Mesenchymal stem cell (in vitro differentiated cells and primary cell): ENCODE data around the gene CTU2.
A peak's percentile ranks its signal among the peaks of the same experiment; 100 is the strongest.

Experiments
- DNase-seq: peaks from one replicate; pipeline ENCODE4 v3.0.0-alpha.2; 2013
- H2AFZ ChIP-seq: one replicate; pipeline ENCODE4 v1.6.1; 2013; ENCODE audit warnings: low read depth, mild to moderate bottlenecking, control low read depth, inconsistent platforms, low read length, moderate library complexity
- H2AK5ac ChIP-seq: 2 replicates; pipeline ENCODE4 v1.6.1; 2013; ENCODE audit warnings: low read length, moderate library complexity, mild to moderate bottlenecking, inconsistent platforms; ENCODE audit not compliant: severe bottlenecking
- H2BK120ac ChIP-seq: one replicate; pipeline ENCODE4 v1.6.1; 2013; ENCODE audit warnings: low read depth, mild to moderate bottlenecking, inconsistent platforms, low read length, moderate library complexity
- H2BK12ac ChIP-seq, 2 experiments: one replicate each; pipeline ENCODE4 v1.6.1; 2013; ENCODE audit warnings: inconsistent platforms in 2 of 2, low read length in 2 of 2, mild to moderate bottlenecking in 2 of 2, moderate library complexity in 2 of 2, control low read depth in 1 of 2
- H2BK15ac ChIP-seq: one replicate; pipeline ENCODE4 v1.6.1; 2013; ENCODE audit warnings: mild to moderate bottlenecking, low read depth, inconsistent platforms; ENCODE audit not compliant: poor library complexity, severe bottlenecking
- H2BK5ac ChIP-seq: 2 replicates; pipeline ENCODE4 v1.6.1; 2013; ENCODE audit warnings: low read depth, mild to moderate bottlenecking, low read length, control low read depth, inconsistent platforms; ENCODE audit not compliant: poor library complexity, severe bottlenecking
- H3K14ac ChIP-seq, 2 experiments: one replicate each; pipeline ENCODE4 v1.6.1; 2013; ENCODE audit warnings: inconsistent platforms in 2 of 2, low read length in 2 of 2, control low read depth in 1 of 2, mild to moderate bottlenecking in 1 of 2, moderate library complexity in 1 of 2
- H3K18ac ChIP-seq, 2 experiments: one replicate each; pipeline ENCODE4 v1.6.1; 2013; ENCODE audit warnings: inconsistent platforms in 2 of 2, low read length in 2 of 2, control low read depth in 1 of 2, low read depth in 1 of 2, mild to moderate bottlenecking in 1 of 2
- H3K23ac ChIP-seq, 2 experiments: one replicate each; pipeline ENCODE4 v1.6.1; 2013; ENCODE audit warnings: inconsistent platforms in 2 of 2, low read length in 2 of 2, mild to moderate bottlenecking in 2 of 2, moderate library complexity in 2 of 2, control low read depth in 1 of 2
- H3K27ac ChIP-seq: 2 replicates; pipeline ENCODE4 v1.5.1; 2013; ENCODE audit warnings: mild to moderate bottlenecking, moderate library complexity, low read length, control low read depth, inconsistent platforms; ENCODE audit not compliant: poor library complexity, severe bottlenecking
- H3K27me3 ChIP-seq, 2 experiments: 2 replicates each; pipeline versions ENCODE4 v1.6.1 to v1.7.0; 2013; ENCODE audit warnings: low read length in 2 of 2, mild to moderate bottlenecking in 2 of 2, moderate library complexity in 2 of 2, control low read depth in 1 of 2, inconsistent platforms in 1 of 2; ENCODE audit not compliant: control insufficient read depth in 1 of 2, insufficient read depth in 1 of 2
- H3K36me3 ChIP-seq, 2 experiments: 2 replicates each; pipeline versions ENCODE4 v1.6.1 to v1.7.0; 2013; ENCODE audit warnings: low read length in 2 of 2, control low read depth in 1 of 2, inconsistent platforms in 1 of 2, low read depth in 1 of 2, mild to moderate bottlenecking in 1 of 2; ENCODE audit not compliant: insufficient read depth in 2 of 2, control insufficient read depth in 1 of 2
- H3K4ac ChIP-seq, 2 experiments: one replicate each; pipeline ENCODE4 v1.6.1; 2013; ENCODE audit warnings: inconsistent platforms in 2 of 2, low read length in 2 of 2, mild to moderate bottlenecking in 2 of 2, moderate library complexity in 2 of 2, control low read depth in 1 of 2, low read depth in 1 of 2
- H3K4me1 ChIP-seq: 2 replicates; pipeline ENCODE4 v1.6.1; 2013; ENCODE audit warnings: low read depth, low read length, control low read depth; ENCODE audit not compliant: control insufficient read depth, insufficient read depth
- H3K4me2 ChIP-seq: 2 replicates; pipeline ENCODE4 v1.6.1; 2013; ENCODE audit warnings: low read length, mild to moderate bottlenecking, inconsistent platforms; ENCODE audit not compliant: poor library complexity, severe bottlenecking
- H3K4me3 ChIP-seq, 2 experiments: 2 replicates each; pipeline versions ENCODE4 v1.5.1 to v1.7.0; 2013; ENCODE audit warnings: low read length in 2 of 2, mild to moderate bottlenecking in 2 of 2, control low read depth in 1 of 2, low read depth in 1 of 2; ENCODE audit not compliant: insufficient read depth in 1 of 2
- H3K79me1 ChIP-seq: replicated peaks from 2 replicates; pipeline ENCODE4 v1.6.1; 2013; ENCODE audit warnings: mild to moderate bottlenecking, control low read depth, low read length, inconsistent platforms; ENCODE audit not compliant: poor library complexity, severe bottlenecking
- H3K9ac ChIP-seq: 2 replicates; pipeline ENCODE4 v1.7.0; 2013; ENCODE audit warnings: mild to moderate bottlenecking, low read length, moderate library complexity
- H3K9me3 ChIP-seq: 2 replicates; pipeline ENCODE4 v1.7.0; 2013; ENCODE audit warnings: mild to moderate bottlenecking, low read length; ENCODE audit not compliant: control insufficient read depth
- H4K8ac ChIP-seq: one replicate; pipeline ENCODE4 v1.6.1; 2013; ENCODE audit warnings: inconsistent platforms, mild to moderate bottlenecking, low read length, moderate library complexity
- H4K91ac ChIP-seq: one replicate; pipeline ENCODE4 v1.6.1; 2013; ENCODE audit warnings: mild to moderate bottlenecking, low read length, inconsistent platforms
- WGBS: methylation state at CpG from one replicate; pipeline ENCODE4 v1.1.7; 2013; ENCODE audit warnings: mixed read lengths; 5-methylcytosine and 5-hydroxymethylcytosine counted together

The CTU2 gene

GRCh38 chr16:88661468-88661867 is 44.8 kb upstream of the CTU2 start:
- Histone ChIP-seq H3K4me2 (no peak overlapping the region), H3K18ac (no peak overlapping the region), H3K36me3 (peaks cover 28 to 34% of the 10 kb centered on the region in 2 experiments)

DNA sequence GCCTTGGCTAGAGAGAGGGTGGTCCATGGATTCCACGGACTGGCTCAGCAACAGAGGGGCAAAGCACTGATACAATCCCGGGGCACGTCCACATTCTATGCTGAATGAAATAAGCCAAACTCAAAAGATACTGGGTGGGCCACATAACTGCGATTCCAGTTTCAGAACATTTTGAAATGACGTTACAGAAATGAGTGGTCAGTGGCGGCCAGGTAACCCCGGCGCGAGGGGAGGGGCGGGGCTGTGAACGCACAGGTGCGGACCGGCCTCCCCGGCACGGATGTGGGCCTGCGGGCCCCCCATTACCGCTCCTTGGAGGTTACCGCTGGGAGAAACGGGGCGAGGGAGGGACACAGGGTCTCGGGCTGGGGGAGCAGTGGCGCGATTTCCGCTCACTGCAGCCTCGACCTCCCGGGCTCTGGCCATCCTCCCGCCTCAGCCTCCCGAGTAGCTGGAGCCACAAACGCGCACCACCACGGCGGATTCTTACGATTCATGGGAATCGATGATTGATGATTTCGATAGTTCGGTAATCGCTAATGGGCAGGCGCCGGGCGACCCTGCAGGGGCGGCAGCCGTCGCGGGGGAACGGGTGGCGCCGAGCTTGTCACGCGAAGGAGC is 44.0 kb upstream of the CTU2 start:
- H3K4me2 ChIP-seq, result peak overlapping the region; percentile 81
- peak overlapping the region in 1 of 2 experiments; percentile 86 for H3K14ac ChIP-seq
- peak overlapping the region; percentile 83 to 87 for H3K18ac ChIP-seq
- 3% methylated on average over 48 of the region's 49 CpGs for WGBS
- H3K4ac ChIP-seq, result peak overlapping the region; percentile 76 to 82
- peak overlapping the region; percentile 42 to 78 for H3K23ac ChIP-seq
- H2BK5ac ChIP-seq, result no peak overlapping the region
- peaks cover 23 to 29% of the 10 kb centered on the region in 2 experiments for H3K36me3 ChIP-seq
- H4K91ac ChIP-seq, result peak overlapping the region; percentile 83
- peak; percentile 22 for DNase-seq
- H3K4me3 ChIP-seq, result peak overlapping the region; percentile 92 to 95
- peak overlapping the region in 1 of 2 experiments; percentile 57 for H2BK12ac ChIP-seq
- H3K27ac ChIP-seq, result no peak overlapping the region
- H2BK120ac ChIP-seq, result peak overlapping the region; percentile 90
- no peak overlapping the region for H2AK5ac ChIP-seq
- H4K8ac ChIP-seq, result peak overlapping the region; percentile 83
- H3K4me1 ChIP-seq, result peaks cover 14% of the 10 kb centered on the region
- H3K79me1 ChIP-seq, result peaks cover 30% of the 10 kb centered on the region
- H2AFZ ChIP-seq, result peak overlapping the region; percentile 56
- no peaks in the 10 kb centered on the region for H3K27me3 ChIP-seq
- no peaks in the 10 kb centered on the region for H3K9me3 ChIP-seq
- H2BK15ac ChIP-seq, result peak overlapping the region; percentile 60
- H3K9ac ChIP-seq, result peak overlapping the region; percentile 92

More at GRCh38 chr16:88661468-88661867, 44.8 kb upstream of the CTU2 start:
- Histone ChIP-seq H2BK5ac (no peak overlapping the region), H3K79me1 (peaks cover 31% of the 10 kb centered on the region), H3K4ac (no peak overlapping the region), H2BK12ac (no peak overlapping the region), H3K4me3 (peak overlapping the region in 1 of 2 experiments; percentile 92), H2BK120ac (no peak overlapping the region), H3K14ac (no peak overlapping the region), H4K91ac (no peak overlapping the region), H3K9me3 (no peaks in the 10 kb centered on the region), H3K4me1 (peaks cover 17% of the 10 kb centered on the region), H2AK5ac (no peak overlapping the region), H2BK15ac (no peak overlapping the region), H3K9ac (no peak overlapping the region), H3K27ac (no peak overlapping the region), H2AFZ (no peak overlapping the region), H4K8ac (no peak overlapping the region), H3K27me3 (no peaks in the 10 kb centered on the region), H3K23ac (no peak overlapping the region)
- 85% methylated on average over 8 of the region's 10 CpGs for WGBS
- DNase-seq, result peak; percentile 39

GRCh38 chr16:88662843-88663606 is 43.3 kb upstream of the CTU2 start, which contains the start of gene MVD:
Gene MVD, minus strand, starts transcription at chr16:88663091. Its CDS starts 11 bp downstream, at chr16:88663080.
- H3K9me3 ChIP-seq, result no peaks in the 10 kb centered on the region
- H2BK15ac ChIP-seq, result peak within 1 kb of the TSS; percentile 97
- H2BK120ac ChIP-seq, result peak within 1 kb of the TSS; percentile 90
- peak within 1 kb of the TSS; percentile 94 to 99 for H3K4ac ChIP-seq
- H3K23ac ChIP-seq, result peak within 1 kb of the TSS; percentile 51 to 92
- H3K9ac ChIP-seq, result peak within 1 kb of the TSS; percentile 92
- H4K91ac ChIP-seq, result peak within 1 kb of the TSS; percentile 93
- peaks cover 17 to 22% of the 10 kb centered on the region in 2 experiments for H3K36me3 ChIP-seq
- H3K4me1 ChIP-seq, result peaks cover 15% of the 10 kb centered on the region
- peak within 1 kb of the TSS; percentile 95 to 97 for H3K18ac ChIP-seq
- H2AFZ ChIP-seq, result peak within 1 kb of the TSS; percentile 91
- peak within 1 kb of the TSS in 1 of 2 experiments; percentile 91 for H2BK12ac ChIP-seq
- WGBS, result under 1% methylated on average over 73 of the region's 88 CpGs
- peak within 1 kb of the TSS; percentile 81 for H3K4me2 ChIP-seq
- H2AK5ac ChIP-seq, result no peak within 1 kb of the TSS
- no peak within 1 kb of the TSS for H3K27ac ChIP-seq
- H3K79me1 ChIP-seq, result peaks cover 24% of the 10 kb centered on the region
- peak within 1 kb of the TSS; percentile 92 to 97 for H3K4me3 ChIP-seq
- DNase-seq, result peak; percentile 99
- H3K27me3 ChIP-seq, result no peaks in the 10 kb centered on the region
- no peak within 1 kb of the TSS for H2BK5ac ChIP-seq
- peak within 1 kb of the TSS in 1 of 2 experiments; percentile 100 for H3K14ac ChIP-seq
- H4K8ac ChIP-seq, result peak within 1 kb of the TSS; percentile 94

- H3K36me3 ChIP-seq, result peaks cover 3 to 10% of the 10 kb centered on the region in 2 experiments
- no peak overlapping the region for H2BK120ac ChIP-seq
- H3K4ac ChIP-seq, result no peak overlapping the region
- H2BK15ac ChIP-seq, result no peak overlapping the region
- H2AFZ ChIP-seq, result no peak overlapping the region
- H2BK12ac ChIP-seq, result no peak overlapping the region
- no peak for DNase-seq
- H4K8ac ChIP-seq, result no peak overlapping the region
- H3K4me3 ChIP-seq, result no peak overlapping the region
- WGBS, result 92% methylated on average over 4 of the region's 4 CpGs
- no peak overlapping the region for H3K27ac ChIP-seq
- H3K9ac ChIP-seq, result no peak overlapping the region
- H3K79me1 ChIP-seq, result peaks cover 11% of the 10 kb centered on the region
- peaks cover 12% of the 10 kb centered on the region for H3K4me1 ChIP-seq
- H3K4me2 ChIP-seq, result no peak overlapping the region
- no peak overlapping the region for H3K14ac ChIP-seq
- no peak overlapping the region for H2BK5ac ChIP-seq
- no peaks in the 10 kb centered on the region for H3K9me3 ChIP-seq
- H4K91ac ChIP-seq, result no peak overlapping the region
- no peak overlapping the region for H3K18ac ChIP-seq
- H3K27me3 ChIP-seq, result no peaks in the 10 kb centered on the region
- H2AK5ac ChIP-seq, result no peak overlapping the region
- H3K23ac ChIP-seq, result no peak overlapping the region
Measured at GRCh38 chr16:88665148-88665547, 41.2 kb upstream of the CTU2 start.
